NCI-H1417 treated with DMSO at 0.1 percent for 48 hours (cell line): Measurements from ENCODE around the gene KCNK5.

Source experiments
- DNase-seq: peaks from one replicate; lab custom pipeline; 2025; lab: John Stamatoyannopoulos, UW

Gene KCNK5, protein sequence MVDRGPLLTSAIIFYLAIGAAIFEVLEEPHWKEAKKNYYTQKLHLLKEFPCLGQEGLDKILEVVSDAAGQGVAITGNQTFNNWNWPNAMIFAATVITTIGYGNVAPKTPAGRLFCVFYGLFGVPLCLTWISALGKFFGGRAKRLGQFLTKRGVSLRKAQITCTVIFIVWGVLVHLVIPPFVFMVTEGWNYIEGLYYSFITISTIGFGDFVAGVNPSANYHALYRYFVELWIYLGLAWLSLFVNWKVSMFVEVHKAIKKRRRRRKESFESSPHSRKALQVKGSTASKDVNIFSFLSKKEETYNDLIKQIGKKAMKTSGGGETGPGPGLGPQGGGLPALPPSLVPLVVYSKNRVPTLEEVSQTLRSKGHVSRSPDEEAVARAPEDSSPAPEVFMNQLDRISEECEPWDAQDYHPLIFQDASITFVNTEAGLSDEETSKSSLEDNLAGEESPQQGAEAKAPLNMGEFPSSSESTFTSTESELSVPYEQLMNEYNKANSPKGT

DNA sequence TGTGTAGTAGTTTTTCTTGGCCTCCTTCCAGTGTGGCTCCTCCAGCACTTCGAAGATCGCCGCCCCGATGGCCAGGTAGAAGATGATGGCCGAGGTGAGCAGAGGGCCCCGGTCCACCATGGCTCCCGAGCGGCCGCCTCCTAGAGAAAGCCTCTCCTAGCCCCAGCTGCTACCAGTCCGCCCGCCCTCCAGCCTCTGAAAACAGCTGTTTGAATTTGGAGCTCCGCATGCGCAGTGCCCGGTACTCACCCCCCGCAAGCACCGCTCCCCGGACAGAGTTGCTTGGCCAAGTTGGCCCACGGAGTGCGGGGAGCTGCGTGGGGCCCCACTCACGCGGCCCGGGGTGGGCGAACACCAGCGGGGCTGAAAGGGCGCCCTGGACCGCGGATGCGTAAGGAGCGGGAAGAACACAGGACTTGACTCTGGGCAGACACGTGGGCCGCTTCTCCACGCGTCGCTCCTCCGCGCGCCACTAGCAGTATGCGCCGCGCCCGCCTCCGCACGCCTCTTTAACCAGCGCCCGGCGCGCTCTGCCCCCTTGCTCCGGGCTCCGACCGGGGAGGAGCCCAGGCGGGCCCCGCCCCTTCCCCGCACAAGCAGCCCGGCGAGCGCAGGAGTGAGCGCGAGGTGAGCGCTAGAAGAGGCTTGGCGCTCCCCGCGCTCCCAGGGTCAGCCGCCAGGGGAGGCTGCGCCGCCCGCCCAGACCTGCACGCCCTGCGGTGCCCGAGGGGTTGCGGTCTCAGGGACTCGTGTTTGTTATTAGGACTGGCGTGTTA, at the start of gene KCNK5:
TSS of gene KCNK5 (minus strand) at position 484 of the 776 bp plus-strand sequence. CDS start at position 120, 364 bp downstream.
- peak; percentile 30 for DNase-seq

DNA sequence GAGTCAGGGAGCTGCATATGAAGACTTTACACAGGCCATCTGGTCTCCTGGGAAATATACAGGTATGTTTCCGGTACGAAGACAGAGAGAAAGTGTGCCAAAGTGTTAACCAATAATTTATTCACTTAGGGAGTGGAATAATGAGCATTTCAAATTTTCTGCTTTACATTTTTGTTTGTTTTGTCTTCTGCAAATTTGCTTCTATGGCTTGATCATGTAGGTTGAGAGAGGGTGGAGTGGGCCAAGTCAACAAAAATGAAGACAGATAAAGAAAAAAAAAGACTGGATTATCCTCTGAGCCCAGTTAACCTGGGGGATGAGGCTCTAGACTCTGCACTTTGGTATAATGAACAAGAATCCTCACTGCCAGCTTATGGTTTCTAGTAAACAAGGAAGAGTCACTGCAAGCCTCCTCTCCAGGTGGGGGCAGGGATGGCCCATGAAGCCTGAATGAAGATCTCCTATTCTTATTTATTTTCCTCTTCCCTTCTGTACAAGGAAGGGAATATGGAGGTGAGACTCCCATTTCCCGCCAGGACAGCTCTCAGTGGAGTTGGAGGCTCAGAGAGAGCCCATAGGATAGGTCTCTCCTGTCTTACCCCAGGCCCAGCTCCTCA, 47.2 kb upstream of the KCNK5 start:
- DNase-seq, result no peak

DNA sequence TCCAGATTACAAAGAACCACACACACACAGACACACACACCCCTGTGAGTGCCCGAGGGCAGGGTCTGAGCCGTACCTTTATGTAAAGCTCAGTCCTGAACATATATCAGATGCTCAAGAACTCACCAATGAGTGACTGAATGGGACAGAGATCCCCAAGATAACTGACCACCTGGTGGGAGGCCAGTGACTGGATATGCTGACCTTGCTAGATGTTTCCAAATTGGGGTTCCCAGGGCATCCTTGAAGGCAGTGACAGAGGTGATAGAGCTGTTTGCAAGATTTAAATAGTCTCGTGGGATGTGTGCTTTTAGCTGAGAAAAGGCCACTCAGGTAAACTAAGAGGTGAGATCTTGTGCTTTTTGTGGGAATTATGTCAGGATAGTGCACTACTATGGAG, 45.6 kb upstream of the KCNK5 start:
- no peak for DNase-seq

DNA sequence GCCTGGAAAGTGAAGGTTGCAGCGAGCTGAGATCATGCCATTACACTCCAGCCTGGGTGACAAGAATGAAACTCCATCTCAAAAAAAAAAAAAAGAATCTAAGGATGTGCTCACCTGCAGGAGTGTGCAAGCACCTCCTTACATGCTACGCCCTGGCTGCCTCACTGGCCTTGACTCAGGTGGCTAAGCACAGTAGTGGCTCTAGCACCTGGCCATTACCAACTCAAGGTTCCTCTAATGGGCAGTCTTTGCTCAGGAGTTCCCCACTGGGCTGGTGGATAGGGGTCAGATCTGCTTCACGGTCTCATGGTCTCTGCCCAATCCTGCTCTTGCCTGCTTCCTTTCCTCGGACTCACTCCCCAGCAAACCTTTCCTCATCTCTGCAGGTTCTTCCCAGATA, 45.2 kb upstream of the KCNK5 start:
- DNase-seq, result no peak

DNA sequence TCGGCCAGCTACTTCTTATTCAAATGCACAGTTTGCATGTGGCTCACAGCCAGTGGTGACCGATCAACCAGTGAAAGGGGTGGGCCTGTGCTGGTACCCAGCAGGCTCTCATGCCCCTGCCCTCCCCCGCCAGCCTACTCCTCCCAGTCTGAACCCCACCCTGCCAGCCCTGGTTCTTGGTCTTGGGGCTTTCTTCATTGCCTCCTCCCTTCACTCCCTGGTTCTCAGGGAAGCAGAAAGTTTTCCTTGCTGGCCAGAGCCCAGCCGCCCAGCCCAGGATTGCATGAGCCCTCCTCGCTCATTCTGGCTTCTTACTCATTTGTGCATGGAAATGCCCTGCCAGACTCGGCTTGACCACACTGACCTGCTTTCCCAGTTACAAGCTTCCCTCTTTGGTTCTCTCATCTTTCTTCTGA, 44.1 kb upstream of the KCNK5 start:
- DNase-seq, result no peak

DNA sequence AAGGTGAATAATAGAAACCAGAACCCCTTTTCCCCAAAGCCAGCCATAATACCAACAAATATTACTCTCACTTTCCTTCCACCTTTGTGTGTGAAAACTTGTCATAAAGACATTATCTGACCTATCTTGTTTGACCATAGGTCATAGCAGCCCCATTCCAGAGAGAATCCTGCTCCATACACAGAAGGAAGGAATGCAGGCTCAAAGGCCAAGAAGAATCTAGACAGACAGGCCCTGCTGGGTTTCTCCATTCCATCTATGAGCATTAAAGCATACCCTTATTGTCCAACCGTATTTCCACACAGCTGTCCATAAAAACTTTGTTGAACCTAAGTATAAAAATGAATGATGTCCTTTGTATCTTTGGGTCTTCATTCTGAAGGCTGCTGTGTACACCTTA, 40.7 kb upstream of the KCNK5 start:
- no peak for DNase-seq

DNA sequence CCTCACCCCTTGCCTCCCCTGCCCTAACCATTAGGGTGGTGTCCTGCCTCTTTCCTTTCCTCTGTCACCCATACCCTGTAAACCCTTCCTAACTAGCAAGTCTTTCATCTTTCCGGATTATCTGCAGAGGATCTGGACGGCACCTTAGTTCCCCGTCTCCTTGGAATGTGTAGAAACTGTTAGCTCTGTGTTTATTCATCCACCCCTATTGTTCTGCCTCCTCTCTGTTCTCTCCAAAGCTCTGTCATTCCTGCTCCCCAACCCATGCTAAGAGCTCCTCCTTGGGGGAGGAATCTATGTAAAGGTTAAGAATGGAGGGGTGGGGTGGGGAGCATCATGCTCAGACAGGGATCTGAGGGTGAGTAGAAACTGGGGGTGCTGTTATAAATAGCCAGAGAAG, 39.4 kb upstream of the KCNK5 start:
- no peak for DNase-seq

DNA sequence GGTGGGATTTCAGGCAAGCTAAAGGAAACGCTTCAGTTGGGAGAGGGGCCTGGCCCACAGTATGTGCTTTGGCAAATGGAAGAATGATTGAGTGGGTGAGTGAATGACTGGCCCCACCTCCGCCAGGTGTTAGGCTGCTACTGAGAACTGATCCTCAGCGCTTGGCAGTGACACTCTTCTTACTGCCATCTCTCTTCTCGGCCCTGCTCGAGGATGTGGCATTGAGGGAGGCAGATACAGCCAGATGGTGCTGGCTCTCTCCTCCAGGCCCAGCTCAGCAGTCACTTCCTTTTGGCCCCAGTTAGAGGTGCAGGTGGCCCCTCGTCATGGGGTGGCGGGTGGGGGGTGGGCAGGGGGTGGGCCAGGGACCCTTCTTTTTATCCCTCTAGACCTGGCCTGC, 38.9 kb upstream of the KCNK5 start:
- no peak for DNase-seq

DNA sequence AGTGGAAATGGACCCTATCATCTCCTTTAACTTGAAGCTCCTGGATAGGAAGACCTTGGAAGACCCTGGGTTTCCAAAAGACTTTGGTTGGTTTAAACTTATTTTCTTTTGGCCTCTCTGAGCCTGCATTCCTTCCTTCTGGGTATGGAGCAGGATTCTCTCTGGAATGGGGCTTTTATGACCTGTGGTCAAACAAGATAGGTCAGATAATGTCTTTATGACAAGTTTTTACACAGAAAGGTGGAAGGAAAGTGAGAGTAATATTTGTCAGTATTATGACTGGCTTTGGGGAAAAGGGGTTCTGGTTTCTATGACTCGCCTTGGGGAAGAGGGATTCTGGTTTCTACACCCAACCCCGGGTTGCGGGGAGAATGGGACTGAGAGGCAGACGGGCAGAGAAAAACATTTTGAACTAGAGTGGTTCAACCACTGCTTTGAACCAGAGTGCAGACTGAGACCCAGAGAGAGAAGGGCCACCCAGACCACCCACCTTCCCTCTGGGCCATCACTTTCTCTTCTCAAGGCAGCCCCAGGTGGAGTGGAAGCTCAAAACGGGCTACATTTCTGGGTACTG, 37.6 kb upstream of the KCNK5 start:
- no peak for DNase-seq

DNA sequence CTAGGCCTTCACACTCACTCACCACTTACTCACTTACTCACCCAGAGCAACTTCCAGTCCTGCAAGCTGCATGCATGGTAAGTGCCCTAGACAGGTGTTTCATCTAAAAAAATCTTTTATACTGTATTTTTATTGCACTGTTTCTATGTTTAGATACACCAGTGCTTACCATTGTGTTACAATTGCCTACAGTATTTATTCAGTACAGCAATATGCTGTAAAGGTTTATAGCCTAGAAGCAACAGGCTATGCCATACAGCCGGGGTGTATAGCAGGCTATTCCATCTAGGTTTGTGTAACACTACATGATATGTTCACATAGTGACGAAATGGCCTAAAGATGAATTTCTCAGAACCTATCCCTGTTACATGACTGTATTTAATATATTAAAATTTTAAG, 37.1 kb upstream of the KCNK5 start:
- DNase-seq, result no peak

DNA sequence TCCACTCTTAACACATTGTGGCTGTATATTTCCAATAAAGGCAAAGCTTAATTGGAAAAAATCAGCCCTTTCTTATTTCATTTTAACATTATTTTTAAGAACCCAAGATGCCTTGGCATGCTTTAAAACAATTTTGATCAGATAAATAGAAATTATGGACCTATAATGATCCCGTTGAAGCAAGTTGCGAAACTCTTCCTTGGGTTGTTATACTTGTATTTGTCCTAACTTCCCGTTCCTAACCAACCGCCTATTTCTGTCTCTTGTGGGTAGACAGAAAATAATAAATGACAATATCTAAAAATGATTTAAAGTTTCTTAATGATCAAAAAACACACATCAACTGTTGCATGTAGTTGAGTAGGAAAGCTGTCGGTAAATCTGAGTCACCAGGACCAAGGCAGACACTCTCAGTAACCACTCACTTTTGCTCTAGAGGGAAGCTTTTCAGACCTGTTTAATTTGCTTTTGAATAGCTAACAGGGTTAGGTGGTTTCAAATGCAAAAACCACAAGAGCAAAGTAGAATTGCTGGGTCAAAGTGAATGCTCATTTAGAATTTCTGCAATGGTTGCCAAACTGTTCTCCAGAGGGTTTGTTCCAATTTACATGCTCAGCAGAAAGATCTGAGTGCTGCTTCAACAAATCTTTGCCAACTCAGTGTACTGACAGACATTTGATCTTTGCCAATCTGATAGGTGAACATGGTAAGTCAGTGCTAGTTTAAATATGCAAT, 34.2 kb upstream of the KCNK5 start:
- no peak for DNase-seq

DNA sequence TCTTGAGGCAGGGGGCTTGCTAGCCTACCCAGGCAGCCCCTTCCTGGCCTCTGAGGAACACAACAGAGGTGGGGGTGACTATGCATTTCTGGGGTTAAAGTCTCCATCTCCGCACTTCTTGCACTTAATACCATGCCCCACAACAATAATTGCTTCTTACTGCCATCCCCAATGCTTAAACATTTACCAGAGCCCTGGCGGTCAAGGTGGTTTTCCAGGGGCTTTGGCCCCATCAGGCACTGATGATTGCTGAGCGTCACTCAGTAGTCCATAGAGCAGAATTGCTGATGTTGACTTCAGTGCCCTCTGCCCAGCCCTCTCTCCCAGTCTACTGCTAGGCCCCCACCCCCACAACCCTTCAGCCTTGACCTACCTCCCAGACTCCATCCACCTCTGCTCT, 32.5 kb upstream of the KCNK5 start:
- no peak for DNase-seq

DNA sequence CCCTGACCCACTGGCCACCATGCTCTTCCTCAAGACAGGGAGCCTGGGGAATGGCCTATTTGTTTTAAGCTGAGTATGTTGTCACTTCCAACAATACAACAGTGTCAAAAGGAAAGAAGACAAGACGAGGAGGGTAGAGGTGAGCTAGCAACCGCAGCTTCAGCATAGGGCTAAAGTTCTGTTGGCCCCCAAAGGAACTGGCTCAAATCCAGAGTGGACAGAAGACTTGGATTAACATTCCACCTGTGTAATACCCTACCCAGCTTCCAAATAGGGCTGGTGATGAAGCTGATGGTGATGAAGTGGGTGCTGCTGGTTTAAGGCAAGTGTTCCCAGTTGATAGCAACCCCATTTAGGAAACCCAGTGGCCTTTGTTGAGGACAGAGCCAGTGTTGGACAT, 31.7 kb upstream of the KCNK5 start:
- DNase-seq, result no peak

DNA sequence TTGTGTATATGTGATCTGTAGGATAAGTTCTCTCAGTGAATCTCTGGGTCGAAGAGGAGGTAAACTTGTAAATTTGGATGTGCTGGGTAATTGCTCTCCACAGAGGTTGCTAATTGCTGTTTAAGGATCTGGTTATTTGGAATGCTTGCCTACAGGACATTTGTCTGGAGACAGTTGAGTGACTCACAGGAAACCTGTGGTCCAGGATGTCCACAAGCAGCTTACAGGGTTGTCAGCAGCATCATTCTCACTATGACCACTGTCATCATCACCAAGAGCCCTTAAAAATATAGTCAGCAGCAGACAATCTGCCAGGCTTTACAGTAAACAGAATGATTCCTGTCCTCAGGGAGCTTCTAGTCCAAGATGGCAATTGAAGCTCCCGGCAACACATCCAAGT, 31.2 kb upstream of the KCNK5 start:
- DNase-seq, result no peak

DNA sequence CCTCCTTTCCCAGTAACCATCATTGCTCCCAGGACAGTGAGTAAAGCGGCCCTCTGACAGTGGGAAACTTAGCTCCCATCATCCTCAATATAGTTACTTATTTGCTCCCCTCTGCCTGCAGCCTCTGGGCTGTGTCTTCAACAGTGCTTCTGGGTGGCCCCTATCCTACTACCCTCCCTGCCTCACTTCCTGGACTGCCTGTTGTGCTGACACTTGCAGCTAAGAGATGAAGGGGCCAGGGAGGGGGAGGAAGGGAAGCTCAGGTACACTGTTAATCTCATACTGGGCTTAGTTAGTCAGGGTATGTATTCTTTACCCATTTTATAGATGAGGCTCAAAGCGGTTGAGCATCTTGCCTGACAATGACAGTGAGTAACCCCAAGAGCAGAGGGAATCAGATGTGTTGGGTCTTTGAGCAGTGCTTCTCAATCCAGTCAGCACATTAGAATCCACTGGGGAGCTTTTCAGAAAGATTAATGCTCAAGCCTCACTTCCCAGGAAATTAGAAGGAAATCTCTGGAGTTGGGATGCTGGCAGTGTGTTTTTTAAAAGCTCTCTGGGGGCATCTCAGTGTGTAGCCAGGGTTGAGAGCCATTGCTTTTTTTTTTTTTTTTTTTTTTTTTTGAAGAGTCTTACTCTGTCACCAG, 27.1 kb upstream of the KCNK5 start:
- no peak for DNase-seq

DNA sequence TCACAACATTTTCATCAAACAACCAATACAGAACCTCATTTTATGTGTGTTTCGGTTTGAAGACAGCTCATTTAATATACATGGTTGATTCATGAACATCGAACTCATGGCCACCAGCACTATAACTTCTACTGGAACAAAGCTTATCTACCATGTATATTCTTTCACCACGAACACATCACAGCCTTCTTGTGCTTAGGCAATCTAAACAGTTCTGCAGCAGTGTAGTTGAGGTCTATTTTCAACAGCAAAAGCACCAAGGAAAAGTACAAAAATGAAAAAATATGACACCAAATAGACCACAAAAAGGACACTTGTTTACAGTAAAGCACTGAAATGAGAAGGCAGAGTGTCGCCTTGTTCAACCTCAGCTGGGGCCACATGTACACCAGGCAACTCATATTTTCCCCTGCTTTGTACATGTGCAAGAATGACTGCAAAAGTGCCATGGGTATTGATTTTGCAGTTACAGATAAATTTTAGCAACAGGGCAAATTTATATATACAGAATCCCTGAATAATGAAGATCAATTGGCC, 25.8 kb upstream of the KCNK5 start:
- DNase-seq, result no peak

DNA sequence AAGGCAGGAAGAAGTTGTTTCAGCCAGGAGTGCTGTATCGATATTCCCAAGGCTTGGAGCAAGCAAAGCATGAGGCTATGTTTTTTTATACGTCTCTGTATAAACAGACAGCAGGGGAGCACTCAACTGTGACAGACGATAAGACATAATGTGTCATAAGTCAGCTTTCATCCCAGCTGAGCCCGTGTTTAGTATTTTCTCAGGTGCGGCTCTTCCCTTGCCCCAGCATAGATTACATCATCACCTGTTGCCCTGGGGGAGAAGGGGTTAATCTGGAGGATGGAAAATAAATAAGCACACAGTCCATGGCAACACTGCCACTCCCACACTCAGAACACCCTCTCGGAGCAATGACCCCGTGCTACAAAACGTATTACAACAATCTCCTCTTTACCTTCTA, 22.1 kb upstream of the KCNK5 start:
- DNase-seq, result peak; percentile 44

DNA sequence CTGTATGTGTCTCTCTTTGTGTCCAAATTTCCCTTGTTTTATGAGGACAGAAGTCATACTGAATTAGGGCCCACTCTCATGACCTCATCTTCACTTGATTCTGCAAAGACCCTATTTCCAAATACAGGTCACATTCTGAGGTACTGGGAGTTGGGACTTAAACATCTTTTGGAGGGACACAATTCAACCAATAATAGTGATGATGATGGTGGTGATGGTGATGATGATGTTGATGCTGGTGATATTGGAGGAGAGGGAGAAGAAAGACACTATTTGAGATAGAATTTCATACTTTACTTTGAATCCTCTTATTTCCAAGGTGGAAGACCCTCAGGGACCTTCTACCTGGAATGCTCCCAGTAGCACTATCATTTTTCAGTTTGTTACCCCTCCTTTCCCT, 21.2 kb upstream of the KCNK5 start:
- DNase-seq, result no peak

DNA sequence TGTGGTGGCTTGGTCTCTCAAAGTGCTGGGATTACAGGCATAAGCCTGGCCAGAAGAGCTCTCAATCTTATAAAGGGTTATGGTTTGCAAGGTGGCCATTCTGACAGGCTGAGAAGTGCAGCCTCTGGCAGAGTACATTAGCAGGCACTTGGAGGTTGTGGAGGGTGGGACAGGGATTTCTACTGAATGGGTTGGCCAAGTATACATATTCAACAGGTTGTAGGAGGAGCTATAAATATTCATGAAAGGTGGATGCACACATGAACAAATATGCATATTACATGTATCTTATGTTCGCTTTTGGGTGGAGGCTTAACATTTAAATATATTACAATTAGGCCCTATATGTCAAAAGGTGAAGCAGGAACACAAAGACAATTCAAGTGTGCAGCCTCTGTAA, 20.0 kb upstream of the KCNK5 start:
- DNase-seq, result no peak

DNA sequence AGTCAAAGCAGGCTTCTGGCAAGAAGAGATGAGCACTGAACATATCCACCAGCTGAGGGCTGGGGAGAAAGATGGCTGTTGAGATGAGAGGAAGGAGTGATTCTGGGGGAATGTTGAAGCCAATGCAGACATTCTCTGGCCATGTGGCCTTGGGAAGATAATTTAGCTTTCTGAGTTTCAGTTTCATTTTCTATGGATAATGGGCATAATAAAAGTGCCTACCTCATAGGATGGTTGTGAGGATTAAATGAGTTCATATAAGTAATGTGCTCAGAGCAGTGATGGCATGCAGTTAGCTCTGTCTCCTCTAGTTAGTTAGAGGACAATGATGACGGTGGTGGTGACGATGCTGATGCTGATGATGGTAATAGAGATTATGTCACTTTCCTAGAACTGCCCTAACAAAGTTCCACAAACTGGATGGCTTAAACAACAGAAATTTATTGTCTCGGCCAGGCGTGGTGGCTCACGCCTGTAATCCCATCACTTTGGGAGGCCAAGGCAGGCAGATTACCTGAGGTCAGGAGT, 18.5 kb upstream of the KCNK5 start:
- DNase-seq, result no peak

DNA sequence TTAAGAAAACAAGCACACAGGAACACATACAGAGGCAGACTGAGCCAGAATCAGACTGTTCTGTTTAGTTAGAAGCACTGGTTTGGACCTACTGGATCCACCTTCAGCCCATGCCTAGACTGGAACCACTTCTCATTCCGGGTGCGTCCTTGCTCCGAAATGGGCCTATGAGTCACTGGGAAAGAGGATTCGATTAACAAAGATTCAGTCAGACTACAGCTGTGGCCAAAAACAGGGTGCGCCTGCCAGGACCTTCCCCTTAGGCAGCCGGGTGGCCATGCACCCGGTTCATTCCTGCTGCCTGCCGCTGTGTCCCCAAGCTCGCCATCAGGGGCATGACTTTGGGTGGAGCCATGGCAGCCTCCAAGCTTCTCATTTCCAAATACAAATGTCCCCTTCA, 14.5 kb upstream of the KCNK5 start:
- DNase-seq, result no peak
